Stimulated activated naive CD4-positive, alpha-beta T cell (primary cell): ENCODE results near the gene POP4.

ENCODE experiments used
- DNase-seq, 6 experiments: peaks; one replicate each; lab custom pipeline; 2025; lab: John Stamatoyannopoulos, UW

POP4 gene

GRCh38 chr19:29631450-29631849 lies 25.4 kb downstream of the POP4 start:
- no peak for DNase-seq

DNA sequence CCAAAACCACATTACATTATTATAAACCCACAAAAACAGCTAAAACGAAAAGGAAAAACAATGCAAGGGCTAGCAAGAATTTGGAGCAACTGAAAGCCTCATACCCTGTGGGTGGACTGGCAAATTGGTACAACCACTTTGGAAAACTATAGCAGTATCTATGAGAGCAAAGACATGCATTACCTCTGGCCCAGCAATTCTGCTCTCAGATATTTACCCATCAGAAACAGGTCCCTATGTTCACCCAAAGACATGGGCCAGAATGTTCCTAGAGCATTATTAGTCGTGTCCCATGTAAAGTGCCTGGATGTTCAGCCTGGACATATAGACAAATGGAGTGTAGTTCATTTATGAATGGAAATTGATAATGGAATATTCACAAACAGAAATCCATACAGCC lies 27.9 kb downstream of the POP4 start:
- DNase-seq = no peak

DNA sequence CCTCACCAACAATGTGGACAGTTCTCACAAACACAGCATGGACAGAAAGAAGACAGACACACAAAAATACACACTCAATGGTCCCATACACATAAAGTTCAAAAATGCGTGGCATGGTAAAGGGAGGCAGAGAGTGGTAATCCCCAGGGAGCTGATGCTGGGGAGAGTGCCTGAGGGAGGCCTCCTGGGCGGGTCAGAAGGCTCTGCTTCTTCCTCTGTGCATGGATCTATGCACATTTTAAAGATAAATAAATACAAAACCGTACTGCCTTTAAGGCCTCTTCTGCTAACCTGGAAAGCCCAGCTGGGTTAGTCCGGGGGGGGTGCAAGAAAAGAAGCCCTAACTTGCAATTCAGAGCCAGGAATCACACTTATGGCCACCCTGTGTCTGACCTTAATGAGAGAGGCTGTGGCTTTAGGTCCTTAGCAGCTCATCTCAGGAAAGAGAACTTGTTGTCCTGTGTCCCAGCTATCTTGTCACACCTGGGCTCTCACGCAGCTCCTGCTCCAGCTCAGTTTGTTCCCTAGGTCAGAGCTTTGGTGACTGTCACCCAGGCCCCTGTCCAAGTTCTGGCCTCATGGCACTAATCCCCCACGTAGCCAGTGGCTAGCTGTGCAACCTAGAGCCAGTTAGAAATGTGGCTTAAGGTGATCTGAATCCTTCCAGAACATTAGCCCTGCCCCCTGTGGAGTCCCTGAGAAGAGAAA lies 28.5 kb downstream of the POP4 start:
- no peak for DNase-seq

GRCh38 chr19:29635963-29636362 lies 29.9 kb downstream of the POP4 start:
- no peak for DNase-seq

GRCh38 chr19:29636553-29637360 lies 30.7 kb downstream of the POP4 start:
- DNase-seq = no peak

- no peak for DNase-seq
Observed at GRCh38 chr19:29639086-29639485, 33.0 kb downstream of the POP4 start.

GRCh38 chr19:29640231-29640630 lies 34.1 kb downstream of the POP4 start:
- no peak for DNase-seq

DNA sequence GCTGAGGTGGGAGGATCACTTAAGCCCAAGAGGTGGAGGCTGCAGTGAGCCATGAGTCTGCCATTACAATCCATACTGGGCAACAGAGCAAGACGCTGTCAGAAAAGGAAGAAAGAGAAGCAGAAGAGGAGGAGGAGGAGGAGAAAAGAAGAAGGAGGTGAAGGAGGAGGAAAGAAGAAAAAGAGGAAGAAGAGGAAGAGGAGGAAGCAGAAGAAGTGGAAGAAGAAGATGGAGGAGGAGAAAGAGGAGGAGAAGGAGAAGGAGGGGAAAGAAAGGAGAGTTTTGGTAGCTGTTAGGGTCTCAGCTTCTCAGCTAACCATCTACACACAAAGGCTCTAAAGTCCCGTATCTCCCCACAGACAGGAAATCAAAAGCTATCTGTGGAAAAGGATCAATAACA lies 35.5 kb downstream of the POP4 start:
- no peak for DNase-seq

GRCh38 chr19:29643361-29643935 lies 37.4 kb downstream of the POP4 start:
- no peak for DNase-seq

GRCh38 chr19:29644210-29644609 lies 38.1 kb downstream of the POP4 start:
- no peak for DNase-seq

- no peak for DNase-seq
Observed at GRCh38 chr19:29645491-29645867, 39.4 kb downstream of the POP4 start.

GRCh38 chr19:29645911-29646310 lies 39.8 kb downstream of the POP4 start:
- DNase-seq = peak in 1 of 6 experiments; percentile 30

GRCh38 chr19:29650772-29651387 lies 44.8 kb downstream of the POP4 start:
- DNase-seq = no peak

DNA sequence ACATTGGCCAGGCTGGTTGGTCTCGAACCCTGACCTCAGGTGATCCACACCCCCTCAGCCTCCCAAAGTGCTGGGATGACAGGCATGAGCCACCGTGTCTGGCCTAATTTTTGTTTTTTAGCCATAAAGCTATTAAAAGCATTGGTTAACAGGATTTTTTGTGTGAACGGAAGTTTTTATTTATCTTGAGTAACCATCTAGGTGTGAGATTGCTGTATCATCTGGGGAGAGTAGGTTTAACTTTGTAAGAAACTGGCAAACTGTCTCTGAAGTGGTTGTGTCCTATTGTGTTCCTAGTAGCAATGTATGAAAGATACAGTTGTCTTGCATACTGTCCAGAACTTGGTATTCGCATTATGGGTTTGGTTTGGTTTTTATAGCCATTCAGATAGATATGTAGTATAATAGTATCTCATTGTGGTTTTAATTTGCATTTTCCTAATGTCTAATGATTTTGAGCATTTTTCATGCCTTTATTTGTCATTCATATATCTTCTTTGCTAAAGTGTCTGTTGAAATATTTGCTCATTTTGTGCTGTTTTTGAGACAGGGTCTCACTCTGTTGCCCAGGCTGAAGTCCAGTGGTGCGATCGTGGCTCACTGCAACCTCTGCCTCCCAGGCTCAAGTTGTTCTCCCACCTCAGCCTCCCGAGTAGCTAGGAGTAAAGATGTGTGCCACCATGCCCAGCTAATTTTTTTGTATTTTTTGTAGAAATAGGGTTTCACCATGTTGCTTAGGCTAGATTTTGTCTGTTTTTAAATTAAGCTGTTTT lies 45.7 kb downstream of the POP4 start:
- DNase-seq = no peak

DNA sequence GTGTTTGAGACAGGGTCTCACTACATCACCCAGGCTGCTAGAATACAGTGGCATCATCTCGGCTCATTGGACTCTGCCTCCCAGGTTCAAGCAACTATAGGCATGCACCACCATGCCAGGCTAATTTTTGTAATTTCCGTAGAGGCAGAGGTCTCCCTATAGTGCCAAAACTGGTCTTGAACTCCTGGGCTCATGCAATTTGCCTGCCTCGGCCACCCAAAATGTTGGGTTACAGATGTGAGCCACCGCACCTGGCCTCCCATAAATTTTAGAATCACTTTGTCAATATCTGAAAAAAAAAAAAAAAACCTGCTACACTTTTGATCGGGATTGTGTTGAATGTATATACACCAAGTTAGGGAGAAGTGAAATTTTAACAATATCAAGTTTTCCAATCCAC lies 47.3 kb downstream of the POP4 start:
- DNase-seq = no peak

GRCh38 chr19:29655648-29656335 lies 49.7 kb downstream of the POP4 start:
- DNase-seq = no peak

GRCh38 chr19:29658221-29658991 lies 52.3 kb downstream of the POP4 start:
- no peak for DNase-seq

DNA sequence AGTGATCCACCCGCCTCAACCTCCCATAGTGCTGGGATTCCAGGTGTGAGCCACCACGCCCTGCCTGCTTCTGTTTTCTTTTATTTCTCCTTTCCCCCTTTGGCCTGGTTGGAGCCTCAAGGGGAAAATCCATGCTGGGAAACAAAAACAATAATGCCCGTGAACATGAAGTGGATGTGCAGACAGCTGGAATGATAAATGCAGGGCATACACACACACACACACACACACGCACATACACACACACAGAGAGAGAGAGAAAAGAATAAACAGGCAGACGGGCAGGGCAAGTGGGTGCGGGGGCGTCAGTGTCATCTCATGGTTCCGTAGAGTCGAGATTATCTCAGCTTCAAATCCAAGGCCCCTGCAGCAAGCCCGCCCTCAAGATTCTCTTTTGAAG lies 54.8 kb downstream of the POP4 start:
- DNase-seq = peak; percentile 21 to 72 (median 51)

GRCh38 chr19:29662278-29662603 lies 56.2 kb downstream of the POP4 start:
- DNase-seq = no peak

GRCh38 chr19:29662604-29663404 lies 56.7 kb downstream of the POP4 start:
- DNase-seq = no peak
